IPS-20b (cell line): ENCODE data around the gene BEAN1.

Experiments
- H3K27ac ChIP-seq: one replicate; pipeline ENCODE4 v1.5.1; 2013; ENCODE audit warnings: low read length
- H3K27me3 ChIP-seq: 2 replicates; pipeline ENCODE4 v1.6.1; 2013; ENCODE audit warnings: mild to moderate bottlenecking, low read length, inconsistent platforms; ENCODE audit not compliant: insufficient read depth
- H3K36me3 ChIP-seq: 2 replicates; pipeline ENCODE4 v1.6.1; 2013; ENCODE audit warnings: low read depth, mild to moderate bottlenecking, inconsistent platforms, low read length, moderate library complexity; ENCODE audit not compliant: insufficient read depth
- H3K4me1 ChIP-seq: 2 replicates; pipeline ENCODE4 v1.6.1; 2013; ENCODE audit warnings: mild to moderate bottlenecking, control low read depth, inconsistent platforms, low read length, moderate library complexity; ENCODE audit not compliant: insufficient read depth
- H3K4me3 ChIP-seq: 2 replicates; pipeline ENCODE4 v1.5.1; 2013; ENCODE audit warnings: mild to moderate bottlenecking, low read length, inconsistent platforms
- H3K9ac ChIP-seq: 2 replicates; pipeline ENCODE4 v1.6.1; 2013; ENCODE audit warnings: low read depth, mild to moderate bottlenecking, inconsistent platforms, low read length, moderate library complexity
- H3K9me3 ChIP-seq: 2 replicates; pipeline ENCODE4 v1.6.1; 2013; ENCODE audit warnings: mild to moderate bottlenecking, low read depth, low read length, inconsistent platforms; ENCODE audit not compliant: insufficient read depth

The BEAN1 gene, protein sequence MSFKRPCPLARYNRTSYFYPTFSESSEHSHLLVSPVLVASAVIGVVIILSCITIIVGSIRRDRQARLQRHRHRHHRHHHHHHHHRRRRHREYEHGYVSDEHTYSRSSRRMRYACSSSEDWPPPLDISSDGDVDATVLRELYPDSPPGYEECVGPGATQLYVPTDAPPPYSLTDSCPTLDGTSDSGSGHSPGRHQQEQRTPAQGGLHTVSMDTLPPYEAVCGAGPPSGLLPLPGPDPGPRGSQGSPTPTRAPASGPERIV

GRCh38 chr16:66427036-66427860, at the start of gene BEAN1:
TSS of gene BEAN1 (plus strand) at chr16:66427295. CDS start at chr16:66437677, 10,382 bp downstream.
- no peak within 1 kb of the TSS for H3K9ac ChIP-seq
- no peak within 1 kb of the TSS for H3K27ac ChIP-seq
- peak within 1 kb of the TSS; percentile 62 for H3K4me3 ChIP-seq
- H3K9me3 ChIP-seq: no peaks in the 10 kb centered on the region
- H3K27me3 ChIP-seq: peaks cover 91% of the 10 kb centered on the region
- H3K36me3 ChIP-seq: no peaks in the 10 kb centered on the region
- H3K4me1 ChIP-seq: peaks cover 4% of the 10 kb centered on the region; the same call in 1 of the 2 replicates

GRCh38 chr16:66377324-66377723, 49.8 kb upstream of the BEAN1 start:
- Histone ChIP-seq H3K27me3 (no peaks in the 10 kb centered on the region; the same call in 1 of the 2 replicates), H3K9me3 (no peaks in the 10 kb centered on the region), H3K27ac (no peak overlapping the region), H3K4me3 (no peak overlapping the region), H3K4me1 (peaks cover 3% of the 10 kb centered on the region; the same call in 1 of the 2 replicates), H3K9ac (no peak overlapping the region), H3K36me3 (no peaks in the 10 kb centered on the region)

DNA sequence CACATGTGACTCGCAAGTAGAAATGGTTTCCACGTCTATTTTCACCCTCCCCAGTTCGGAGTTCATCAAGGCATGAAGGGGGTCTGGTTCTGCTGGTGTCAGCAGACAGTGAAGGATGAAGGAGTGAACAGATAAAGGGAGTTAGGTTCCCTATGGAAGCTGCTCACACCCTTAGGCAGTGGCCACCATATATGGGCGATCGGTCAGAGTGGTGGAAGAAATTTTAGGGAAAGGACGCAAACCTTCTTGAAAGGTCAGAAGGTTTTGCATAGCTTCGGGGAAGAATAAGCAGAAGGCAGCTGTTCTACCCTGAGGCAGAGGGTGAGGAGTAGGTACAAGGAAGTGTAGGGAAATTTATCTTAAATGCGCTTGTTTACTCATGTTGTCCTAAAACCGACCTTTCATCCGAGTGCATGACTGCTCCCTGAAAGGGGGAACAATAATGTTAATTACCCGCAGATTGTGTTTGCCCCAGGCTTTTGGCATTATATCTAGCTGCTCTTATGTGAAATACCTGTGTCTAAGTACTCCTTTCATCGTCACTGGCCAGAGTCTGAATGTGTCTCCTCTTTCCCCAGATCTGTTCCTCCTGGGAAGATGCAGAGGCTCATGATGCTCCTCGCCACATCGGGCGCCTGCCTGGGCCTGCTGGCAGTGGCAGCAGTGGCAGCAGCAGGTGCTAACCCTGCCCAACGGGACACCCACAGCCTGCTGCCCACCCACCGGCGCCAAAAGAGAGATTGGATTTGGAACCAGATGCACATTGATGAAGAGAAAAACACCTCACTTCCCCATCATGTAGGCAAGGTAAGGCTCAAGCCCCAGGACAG, 48.1 kb upstream of the BEAN1 start:
- no peaks in the 10 kb centered on the region for H3K9me3 ChIP-seq
- peaks cover 10% of the 10 kb centered on the region; the same call in 1 of the 2 replicates for H3K4me1 ChIP-seq
- H3K36me3 ChIP-seq: no peaks in the 10 kb centered on the region
- no peak overlapping the region for H3K4me3 ChIP-seq
- H3K9ac ChIP-seq: no peak overlapping the region
- no peak overlapping the region for H3K27ac ChIP-seq
- no peaks in the 10 kb centered on the region; the same call in 1 of the 2 replicates for H3K27me3 ChIP-seq

DNA sequence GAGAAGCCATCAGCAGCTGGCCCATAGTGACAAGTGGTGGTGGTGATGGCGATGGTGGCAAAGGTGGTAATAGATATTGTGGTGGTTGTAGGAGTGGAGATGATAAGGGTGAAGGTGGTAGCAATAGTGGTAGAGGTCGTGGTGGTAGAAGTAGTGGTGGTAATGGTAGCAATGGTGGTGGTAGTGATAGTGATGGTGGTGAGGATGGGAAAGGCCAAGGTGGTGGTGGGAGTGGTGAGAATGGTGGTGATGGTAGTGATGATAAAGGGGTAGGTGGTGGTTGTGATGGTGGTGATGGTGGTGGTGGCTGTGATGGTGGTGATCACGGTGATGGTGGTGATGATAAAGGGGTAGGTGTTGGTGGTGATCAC, 47.5 kb upstream of the BEAN1 start:
- Histone ChIP-seq H3K27me3 (no peaks in the 10 kb centered on the region), H3K9ac (no peak overlapping the region), H3K4me3 (no peak overlapping the region), H3K27ac (no peak overlapping the region), H3K9me3 (no peaks in the 10 kb centered on the region), H3K4me1 (peaks cover 10% of the 10 kb centered on the region; the same call in 1 of the 2 replicates), H3K36me3 (no peaks in the 10 kb centered on the region)

DNA sequence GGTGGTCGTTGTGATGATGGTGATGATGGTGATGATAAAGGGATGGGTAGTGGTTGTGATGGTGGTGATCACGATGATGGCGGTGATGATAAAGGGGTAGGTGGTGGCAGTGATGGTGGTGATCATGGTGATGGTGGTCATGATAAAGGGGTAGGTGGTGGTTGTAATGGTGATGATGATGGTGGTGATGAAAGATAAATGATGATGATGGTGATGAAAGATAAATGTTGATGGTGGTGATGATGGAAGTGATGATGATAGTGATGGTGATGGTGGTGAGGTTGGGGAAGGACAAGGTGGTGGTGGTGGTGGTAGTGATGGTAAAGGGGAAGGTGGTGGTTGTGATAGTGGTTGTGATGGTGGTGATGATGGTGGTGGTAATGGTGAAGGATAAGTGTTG, 46.7 kb upstream of the BEAN1 start:
- H3K27me3 ChIP-seq: no peaks in the 10 kb centered on the region
- H3K4me3 ChIP-seq: no peak overlapping the region
- H3K4me1 ChIP-seq: peaks cover 10% of the 10 kb centered on the region; the same call in 1 of the 2 replicates
- H3K27ac ChIP-seq: no peak overlapping the region
- no peak overlapping the region for H3K9ac ChIP-seq
- H3K9me3 ChIP-seq: no peaks in the 10 kb centered on the region
- H3K36me3 ChIP-seq: no peaks in the 10 kb centered on the region

GRCh38 chr16:66381585-66382170, 45.4 kb upstream of the BEAN1 start:
- no peaks in the 10 kb centered on the region for H3K9me3 ChIP-seq
- no peaks in the 10 kb centered on the region for H3K36me3 ChIP-seq
- H3K27me3 ChIP-seq: no peaks in the 10 kb centered on the region
- H3K9ac ChIP-seq: no peak overlapping the region
- H3K4me1 ChIP-seq: peaks cover 7% of the 10 kb centered on the region; the same call in 1 of the 2 replicates
- H3K4me3 ChIP-seq: no peak overlapping the region
- H3K27ac ChIP-seq: no peak overlapping the region

GRCh38 chr16:66382171-66382965, 44.7 kb upstream of the BEAN1 start:
- no peaks in the 10 kb centered on the region for H3K9me3 ChIP-seq
- H3K4me1 ChIP-seq: peaks cover 7% of the 10 kb centered on the region; the same call in 1 of the 2 replicates
- no peak overlapping the region for H3K27ac ChIP-seq
- no peak overlapping the region for H3K4me3 ChIP-seq
- H3K36me3 ChIP-seq: no peaks in the 10 kb centered on the region
- no peaks in the 10 kb centered on the region for H3K27me3 ChIP-seq
- no peak overlapping the region; the same call in 1 of the 2 replicates for H3K9ac ChIP-seq

- no peak overlapping the region for H3K4me3 ChIP-seq
- H3K9ac ChIP-seq: no peak overlapping the region; the same call in 1 of the 2 replicates
- H3K4me1 ChIP-seq: peaks cover 7% of the 10 kb centered on the region; the same call in 1 of the 2 replicates
- no peaks in the 10 kb centered on the region for H3K9me3 ChIP-seq
- no peaks in the 10 kb centered on the region for H3K27me3 ChIP-seq
- no peaks in the 10 kb centered on the region for H3K36me3 ChIP-seq
- no peak overlapping the region for H3K27ac ChIP-seq
These were observed 44.2 kb upstream of the BEAN1 start for GRCh38 chr16:66382966-66383299.

DNA sequence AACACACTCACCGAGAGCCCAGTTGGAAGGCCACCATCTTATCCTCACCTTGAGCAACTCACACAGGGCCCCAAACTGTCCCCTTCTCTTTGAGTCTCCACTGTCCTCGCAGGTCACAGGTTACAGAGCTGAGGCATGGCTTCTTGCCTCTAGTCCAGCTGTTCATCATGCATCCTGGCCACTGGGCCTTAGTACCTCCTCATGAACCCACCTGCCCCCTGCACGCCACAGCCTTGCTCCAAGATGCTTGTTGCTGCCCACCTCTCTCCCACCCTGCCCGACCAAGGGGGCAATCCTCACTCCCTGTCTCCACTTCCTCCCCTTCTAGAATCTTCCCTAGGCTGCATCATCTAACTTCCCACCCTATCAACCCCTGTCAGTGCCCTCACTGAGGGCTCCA, 43.5 kb upstream of the BEAN1 start:
- Histone ChIP-seq H3K9me3 (no peaks in the 10 kb centered on the region), H3K9ac (no peak overlapping the region), H3K27me3 (no peaks in the 10 kb centered on the region), H3K4me1 (peaks cover 7% of the 10 kb centered on the region; the same call in 1 of the 2 replicates), H3K4me3 (no peak overlapping the region), H3K27ac (no peak overlapping the region), H3K36me3 (no peaks in the 10 kb centered on the region)

GRCh38 chr16:66385415-66385814, 41.7 kb upstream of the BEAN1 start:
- no peaks in the 10 kb centered on the region for H3K36me3 ChIP-seq
- H3K9ac ChIP-seq: no peak overlapping the region
- H3K4me1 ChIP-seq: peaks cover 7% of the 10 kb centered on the region; the same call in 1 of the 2 replicates
- H3K9me3 ChIP-seq: no peaks in the 10 kb centered on the region
- H3K4me3 ChIP-seq: no peak overlapping the region
- H3K27me3 ChIP-seq: no peaks in the 10 kb centered on the region
- H3K27ac ChIP-seq: no peak overlapping the region
